Measurements from ENCODE around the gene SLU7. TPM values are rescaled to one million over a fixed set of nuclear protein-coding genes. Genes with fewer than 3 reads are reported as not detected.

Gene SLU7
- total and polyA plus RNA-seq, 2 donors (not counting 3 experiments of a cell fraction or from before 2014, with no cell fraction given), result 10.2 to 48.2 TPM

DNA sequence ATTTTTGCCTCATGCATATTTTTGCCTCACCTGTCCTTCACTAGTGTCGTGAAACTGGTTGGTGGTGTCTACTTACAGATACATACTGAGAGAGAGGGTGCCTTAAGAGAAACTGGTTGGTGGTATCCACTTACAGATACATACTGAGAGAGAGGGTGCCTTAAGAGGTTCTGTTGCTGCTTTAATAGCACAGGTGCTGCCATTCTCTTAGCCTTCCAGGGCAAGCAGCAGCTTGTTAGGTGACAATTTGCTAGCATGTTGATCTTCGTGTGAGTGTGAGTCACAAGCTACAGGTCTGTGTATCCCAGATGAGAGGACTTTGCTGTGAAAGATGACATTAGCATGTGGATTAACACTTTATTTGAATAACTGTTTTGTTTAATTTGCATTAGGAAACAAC, 4.2 kb upstream of the SLU7 start:
- no peaks in the 10 kb centered on the region for H3K27me3 ChIP-seq (ENCODE audit: control insufficient read depth in 2 of 2, insufficient read depth in 2 of 2, low read length in 2 of 2)
- dilution Hi-C loops (cut with MboI; ENCODE audit: extremely low pct_ligation_motif_present, low sequenced_read_pairs) (no loop called here), intact Hi-C loops (cut with micrococcal nuclease) (no loop called here)
- peak overlapping the region; percentile 86 for H3K4me2 ChIP-seq (ENCODE audit: insufficient read depth, low read length)
- H3K9ac ChIP-seq (replicated peaks; ENCODE audit: extremely low read depth, insufficient read depth, low read length), result no peak overlapping the region
- peak overlapping the region in 2 of 3 experiments; percentile 94 to 95 for H3K4me3 ChIP-seq (replicated peaks in 1 of 3; ENCODE audit: insufficient read depth in 1 of 3, low read depth in 1 of 3, low read length in 3 of 3)
- H2AFZ ChIP-seq (ENCODE audit: low read depth, low read length), result no peak overlapping the region
- peaks cover 46% of the 10 kb centered on the region for H3K79me2 ChIP-seq (ENCODE audit: control insufficient read depth, insufficient read depth, low read length)
- H3K4me1 ChIP-seq (ENCODE audit: control insufficient read depth, extremely low read depth, insufficient read depth, low read length), result peaks cover 54% of the 10 kb centered on the region
- H3K9me1 ChIP-seq (replicated peaks; ENCODE audit: control insufficient read depth, extremely low read depth, insufficient read depth, low read length), result no peaks in the 10 kb centered on the region
- H4K20me1 ChIP-seq (replicated peaks; ENCODE audit: control insufficient read depth, extremely low read depth, insufficient read depth, low read length), result no peaks in the 10 kb centered on the region
- H3K9me3 ChIP-seq (replicated peaks; ENCODE audit: control insufficient read depth, insufficient read depth, low read length), result no peaks in the 10 kb centered on the region
- ChIA-PET POLR2A (interaction anchor here (0.6 kb wide), 1 partner anchor 1214 kb away, joined by 3 read pairs; no protein-coding TSS in a partner anchor), CTCF (interaction anchor here (0.6 to 5.5 kb wide), 2 partner anchors 15 to 104 kb away, joined by 4 to 54 read pairs; no protein-coding TSS in a partner anchor)
- FAIRE-seq, result no peak
- BruUV-seq (replicated peaks), result no TSS peak
- H3K27ac ChIP-seq (ENCODE audit: insufficient read depth, low read depth, low read length), result no peak overlapping the region
- H3K36me3 ChIP-seq (ENCODE audit: control insufficient read depth in 2 of 2, extremely low read depth in 1 of 2, insufficient read depth in 2 of 2, low read length in 2 of 2), result peaks cover 0 to 13% of the 10 kb centered on the region in 2 experiments
- no peak for DNase-seq (ENCODE audit: low read depth, low spot score)
- TF ChIP-seq POLR2AphosphoS5 (IDR thresholded peaks at IDR 0.05; ENCODE audit: insufficient read depth, low read depth, low read length) (no peak), POLR2A (IDR thresholded peaks at IDR 0.05; ENCODE audit: low read depth, low read length) (no peak), GATA2 (IDR thresholded peaks at IDR 0.05; ENCODE audit: insufficient read depth, insufficient read length, low read depth, low read length) (no peak), FOS (IDR thresholded peaks at IDR 0.05; ENCODE audit: borderline replicate concordance, insufficient read depth, low read length) (no peak), JUN (IDR thresholded peaks at IDR 0.05; ENCODE audit: borderline replicate concordance, insufficient read depth, insufficient read length, low read depth) (no peak), EZH2 (IDR thresholded peaks at IDR 0.05; ENCODE audit: borderline replicate concordance, low read depth, low read length, severe bottlenecking) (no peak), MYC (IDR thresholded peaks at IDR 0.05; ENCODE audit: low read depth, low read length) (no peak)
